H9 (cell line): ENCODE data around the gene POU1F1. TPM values are rescaled to one million over a fixed set of nuclear protein-coding genes. Genes with fewer than 3 reads are reported as not detected.

Experiments used
- DNase-seq: peaks from one replicate; pipeline ENCODE4 v3.0.0-alpha.2; 2017
- H2AFZ ChIP-seq: one replicate; pipeline ENCODE4 v1.6.1; 2013; ENCODE audit warnings: mild to moderate bottlenecking, low read length, control low read depth, moderate library complexity
- H2AK5ac ChIP-seq: 2 replicates; pipeline ENCODE4 v1.6.1; 2013; ENCODE audit warnings: low read length, control low read depth, mixed read lengths; ENCODE audit not compliant: insufficient read length
- H2BK120ac ChIP-seq: one replicate; pipeline ENCODE4 v1.6.1; 2013; ENCODE audit warnings: low read depth, mild to moderate bottlenecking, low read length, control low read depth, inconsistent platforms; ENCODE audit not compliant: poor library complexity, severe bottlenecking
- H2BK12ac ChIP-seq: 2 replicates; pipeline ENCODE4 v1.6.1; 2013; ENCODE audit warnings: low read length, control low read depth, mixed read lengths, low read depth; ENCODE audit not compliant: insufficient read length
- H2BK15ac ChIP-seq: 2 replicates; pipeline ENCODE4 v1.6.1; 2013; ENCODE audit warnings: low read depth, low read length, control low read depth
- H2BK20ac ChIP-seq: one replicate; pipeline ENCODE4 v1.6.1; 2013; ENCODE audit warnings: low read depth, mild to moderate bottlenecking, low read length, control low read depth, inconsistent platforms; ENCODE audit not compliant: poor library complexity, severe bottlenecking
- H2BK5ac ChIP-seq: 2 replicates; pipeline ENCODE4 v1.6.1; 2013; ENCODE audit warnings: low read length, control low read depth, mixed read lengths; ENCODE audit not compliant: insufficient read length
- H3K14ac ChIP-seq: 2 replicates; pipeline ENCODE4 v1.6.1; 2013; ENCODE audit warnings: low read length, control low read depth; ENCODE audit not compliant: insufficient read depth
- H3K18ac ChIP-seq: 2 replicates; pipeline ENCODE4 v1.6.1; 2013; ENCODE audit warnings: low read depth, mild to moderate bottlenecking, mixed read lengths, low read length, control low read depth; ENCODE audit not compliant: insufficient read length
- H3K23ac ChIP-seq: 2 replicates; pipeline ENCODE4 v1.6.1; 2013; ENCODE audit warnings: low read length, control low read depth, mixed read lengths, low read depth; ENCODE audit not compliant: insufficient read length
- H3K23me2 ChIP-seq: 2 replicates; pipeline ENCODE4 v1.6.1; 2013; ENCODE audit warnings: low read depth, mild to moderate bottlenecking, mixed read lengths, low read length, control low read depth; ENCODE audit not compliant: insufficient read length, poor library complexity, severe bottlenecking
- H3K27ac ChIP-seq: 2 replicates; pipeline ENCODE4 v1.5.1; 2013; ENCODE audit warnings: low read length, control low read depth, mixed read lengths, low read depth; ENCODE audit not compliant: insufficient read length
- H3K27me3 ChIP-seq: 2 replicates; pipeline ENCODE4 v1.6.1; 2013; ENCODE audit warnings: low read length, control low read depth, inconsistent platforms; ENCODE audit not compliant: insufficient read depth
- H3K4ac ChIP-seq: 2 replicates; pipeline ENCODE4 v1.6.1; 2013; ENCODE audit warnings: low read depth, mild to moderate bottlenecking, control low read depth, inconsistent platforms, low read length, moderate library complexity
- H3K4me1 ChIP-seq: 2 replicates; pipeline ENCODE4 v1.6.1; 2013; ENCODE audit warnings: low read length, control low read depth, inconsistent platforms; ENCODE audit not compliant: insufficient read depth
- H3K4me2 ChIP-seq: 2 replicates; pipeline ENCODE4 v1.6.1; 2013; ENCODE audit warnings: low read length, control low read depth, mixed read lengths; ENCODE audit not compliant: insufficient read length, insufficient read depth
- H3K56ac ChIP-seq: 2 replicates; pipeline ENCODE4 v1.6.1; 2013; ENCODE audit warnings: low read depth, mild to moderate bottlenecking, mixed read lengths, low read length, control low read depth; ENCODE audit not compliant: insufficient read length
- H3K79me1 ChIP-seq: 2 replicates; pipeline ENCODE4 v1.6.1; 2013; ENCODE audit warnings: low read depth, mild to moderate bottlenecking, moderate library complexity, low read length, control low read depth, inconsistent platforms; ENCODE audit not compliant: insufficient read depth, poor library complexity, severe bottlenecking
- H3K79me2 ChIP-seq: 2 replicates; pipeline ENCODE4 v1.6.1; 2013; ENCODE audit warnings: low read length, control low read depth, inconsistent platforms; ENCODE audit not compliant: insufficient read depth
- H3K9ac ChIP-seq: 2 replicates; pipeline ENCODE4 v1.6.1; 2013; ENCODE audit warnings: low read length, control low read depth, mixed read lengths; ENCODE audit not compliant: insufficient read length; ENCODE audit errors: extremely low read depth
- H3K9me3 ChIP-seq: one replicate; pipeline ENCODE4 v1.6.1; 2013; ENCODE audit warnings: low read depth, low read length, inconsistent platforms; ENCODE audit not compliant: control insufficient read depth
- H3T11ph ChIP-seq: one replicate; pipeline ENCODE4 v1.6.1; 2013; ENCODE audit warnings: mild to moderate bottlenecking, low read length, control low read depth, inconsistent platforms
- H4K20me1 ChIP-seq: one replicate; pipeline ENCODE4 v1.6.1; 2013; ENCODE audit not compliant: control insufficient read depth, insufficient read length, insufficient read depth
- H4K5ac ChIP-seq: 2 replicates; pipeline ENCODE4 v1.6.1; 2013; ENCODE audit warnings: low read depth, mild to moderate bottlenecking, mixed read lengths, low read length, control low read depth; ENCODE audit not compliant: insufficient read length
- H4K8ac ChIP-seq: replicated peaks from 2 replicates; pipeline ENCODE4 v1.6.1; 2013; ENCODE audit warnings: low read length, control low read depth, mixed read lengths, low read depth; ENCODE audit not compliant: insufficient read length
- H4K91ac ChIP-seq: 2 replicates; pipeline ENCODE4 v1.6.1; 2013; ENCODE audit warnings: low read depth, mild to moderate bottlenecking, moderate library complexity, mixed read lengths, low read length, control low read depth; ENCODE audit not compliant: insufficient read length
- H3K27ac Mint-ChIP-seq, 3 experiments: 2 replicates in 2 of 3; 3 replicates in 1 of 3; pipeline ENCODE4 v1.8.0; 2020 to 2021; ENCODE audit warnings: mixed read lengths in 3 of 3, mild to moderate bottlenecking in 1 of 3, moderate library complexity in 1 of 3
- H3K27me3 Mint-ChIP-seq: 2 replicates; pipeline ENCODE4 v1.8.0; 2021; ENCODE audit warnings: low read depth, mild to moderate bottlenecking, moderate library complexity, mixed read lengths
- H3K36me3 Mint-ChIP-seq, 3 experiments: 2 replicates in 2 of 3; 3 replicates in 1 of 3; pipeline ENCODE4 v1.8.0; 2020 to 2021; ENCODE audit warnings: low read depth in 3 of 3, mixed read lengths in 3 of 3; ENCODE audit not compliant: insufficient read depth in 1 of 3
- H3K4me1 Mint-ChIP-seq, 2 experiments: 2 replicates each; pipeline ENCODE4 v1.8.0; 2020; ENCODE audit warnings: mixed read lengths in 2 of 2
- H3K4me3 Mint-ChIP-seq, 2 experiments: 2 replicates in 1 of 2; 3 replicates in 1 of 2; pipeline ENCODE4 v1.8.0; 2020 to 2021; ENCODE audit warnings: mild to moderate bottlenecking in 2 of 2, mixed read lengths in 2 of 2, moderate library complexity in 1 of 2
- H3K9me3 Mint-ChIP-seq, 2 experiments: 2 replicates in 1 of 2; 3 replicates in 1 of 2; pipeline ENCODE4 v1.8.0; 2020; ENCODE audit warnings: mild to moderate bottlenecking in 2 of 2, mixed read lengths in 2 of 2, moderate library complexity in 1 of 2
- CTCF ChIP-seq: fragments of 200-600 bp; sonication (generic); conservative IDR thresholded peaks from 3 replicates; pipeline ENCODE4 v1.8.0; 2021; ENCODE audit warnings: antibody characterized with exemption, mild to moderate bottlenecking
- WGBS: extraction: QIAGEN DNeasy Blood & Tissue Kit; methylation state at CpG from one replicate; pipeline ENCODE4 v1.1.7; 2013; ENCODE audit warnings: missing lambda C conversion rate, low lambda C conversion rate, mixed read lengths; ENCODE audit not compliant: insufficient read length; ENCODE audit errors: extremely low coverage; 5-methylcytosine and 5-hydroxymethylcytosine counted together
- total RNA-seq: library from RNA; stranded (reverse); gene quantifications from 2 replicates; pipeline ENCODE4 v1.2.1, GENCODE V29; 2021

Gene POU1F1
- total RNA-seq, 1 experiment from 2014 or later = not detected

GRCh38 chr3:87324609-87325008, 48.2 kb upstream of the POU1F1 start:
- H3K23me2 ChIP-seq = no peaks in the 10 kb centered on the region
- no peak overlapping the region for H2AK5ac ChIP-seq
- H2BK5ac ChIP-seq = no peak overlapping the region
- no peaks in the 10 kb centered on the region for H3K79me2 ChIP-seq
- H3K56ac ChIP-seq = no peak overlapping the region
- no peaks in the 10 kb centered on the region for H3K4me1 ChIP-seq
- H2BK15ac ChIP-seq = no peak overlapping the region
- H2BK20ac ChIP-seq = no peak overlapping the region
- H3K4ac ChIP-seq = no peak overlapping the region
- H3K27ac Mint-ChIP-seq = no peak overlapping the region
- H3K27ac ChIP-seq = no peak overlapping the region
- no peak overlapping the region for H4K5ac ChIP-seq
- no peaks in the 10 kb centered on the region for H3K27me3 ChIP-seq
- no peak overlapping the region for H2AFZ ChIP-seq
- no peak overlapping the region for H3K4me3 Mint-ChIP-seq
- H3K79me1 ChIP-seq = no peaks in the 10 kb centered on the region
- H4K91ac ChIP-seq = no peak overlapping the region
- no peak overlapping the region for H2BK120ac ChIP-seq
- no peaks in the 10 kb centered on the region for H3K9me3 ChIP-seq
- no peak for DNase-seq
- H3K4me2 ChIP-seq = no peak overlapping the region
- peaks cover 0 to 4% (median 1%) of the 10 kb centered on the region in 3 experiments; a peak in 1 of 7 replicates for H3K36me3 Mint-ChIP-seq
- no peak overlapping the region for H4K8ac ChIP-seq
- no peak overlapping the region for H3K14ac ChIP-seq
- no peak for TF ChIP-seq CTCF
- H3K4me1 Mint-ChIP-seq = peaks cover 0 to 7% of the 10 kb centered on the region in 2 experiments; a peak in 2 of 4 replicates
- no peak overlapping the region for H3K9ac ChIP-seq
- no peak overlapping the region for H3K23ac ChIP-seq
- H2BK12ac ChIP-seq = no peak overlapping the region
- no CpG with 5 or more reads among the region's 1 CpG for WGBS
- H3T11ph ChIP-seq = no peak overlapping the region
- H4K20me1 ChIP-seq = no peaks in the 10 kb centered on the region
- H3K9me3 Mint-ChIP-seq = peaks cover 14 to 19% of the 10 kb centered on the region in 2 experiments; a peak in 4 of 5 replicates
- H3K27me3 Mint-ChIP-seq = no peaks in the 10 kb centered on the region
- no peak overlapping the region for H3K18ac ChIP-seq
